ENCODE data around the gene NAXE.
A peak's percentile ranks its signal among the peaks of the same experiment; 100 is the strongest.
"Not testable (repeated sequence)": the region's sequence is repeated elsewhere in the genome, so short reads cannot be mapped to it uniquely, and the experiment has no call there.

NAXE gene

DNA sequence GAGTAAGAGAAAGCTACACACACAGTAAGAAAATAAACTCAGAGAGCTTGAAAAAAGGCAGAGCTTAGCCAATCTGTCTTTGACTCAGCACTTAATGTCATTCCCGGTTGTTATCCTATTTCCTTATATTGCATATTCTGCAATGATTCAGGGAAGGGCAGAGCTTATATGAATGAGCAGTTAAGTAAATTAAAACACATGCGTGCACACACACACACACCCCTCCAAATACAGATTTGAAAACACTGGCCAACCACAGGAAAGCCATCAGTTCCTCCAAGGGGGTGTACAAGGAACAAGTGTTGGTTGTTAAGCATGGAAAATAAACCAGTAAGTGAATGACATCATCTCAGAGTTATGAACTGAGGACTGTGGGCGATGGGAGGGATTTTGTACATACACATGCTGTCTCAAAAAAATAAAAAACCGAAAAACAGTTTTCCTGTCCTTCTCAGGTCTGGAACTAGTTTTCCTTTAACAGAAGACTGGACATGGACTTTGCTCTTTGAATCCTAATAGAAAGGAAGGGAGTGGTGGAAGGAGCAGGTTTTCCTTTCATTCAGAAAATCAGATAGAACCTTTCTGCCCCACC lies 20.2 kb upstream of the NAXE start:
- DNase-seq (ENCODE audit: low read depth in 3 of 3), result no peak

GRCh38 chr1:156571919-156572662 lies 19.5 kb upstream of the NAXE start, which contains the start of gene IQGAP3:
IQGAP3 (minus strand) TSS chr1:156572565; CDS start chr1:156572529, 36 bp downstream.
- DNase-seq (ENCODE audit: low read depth in 3 of 3), result peak; percentile 33 to 43 (median 40)

DNA sequence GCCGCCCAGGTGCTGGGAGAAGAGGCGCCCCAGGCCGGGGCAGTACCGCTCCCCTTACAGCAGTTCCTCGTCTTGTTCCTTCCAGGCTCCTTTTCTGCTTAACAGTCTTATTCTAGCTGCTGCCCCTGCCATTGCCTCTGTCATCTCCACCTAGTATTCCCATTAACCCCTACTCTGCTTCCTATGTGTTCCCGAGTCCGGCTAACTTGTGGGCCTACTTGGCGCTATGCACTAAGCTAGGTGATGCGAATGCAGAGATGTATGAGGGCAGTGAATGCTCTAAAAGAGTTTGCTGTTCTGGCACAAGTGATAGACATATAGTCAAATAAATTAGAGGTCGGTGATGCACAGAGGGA lies 18.9 kb upstream of the NAXE start:
- DNase-seq (ENCODE audit: low read depth in 3 of 3), result no peak

GRCh38 chr1:156574039-156574633 lies 17.4 kb upstream of the NAXE start:
- DNase-seq (ENCODE audit: low read depth in 3 of 3), result no peak

- no peak for DNase-seq (ENCODE audit: low read depth in 3 of 3)
Observed at GRCh38 chr1:156577550-156577949, 14.0 kb upstream of the NAXE start.

DNA sequence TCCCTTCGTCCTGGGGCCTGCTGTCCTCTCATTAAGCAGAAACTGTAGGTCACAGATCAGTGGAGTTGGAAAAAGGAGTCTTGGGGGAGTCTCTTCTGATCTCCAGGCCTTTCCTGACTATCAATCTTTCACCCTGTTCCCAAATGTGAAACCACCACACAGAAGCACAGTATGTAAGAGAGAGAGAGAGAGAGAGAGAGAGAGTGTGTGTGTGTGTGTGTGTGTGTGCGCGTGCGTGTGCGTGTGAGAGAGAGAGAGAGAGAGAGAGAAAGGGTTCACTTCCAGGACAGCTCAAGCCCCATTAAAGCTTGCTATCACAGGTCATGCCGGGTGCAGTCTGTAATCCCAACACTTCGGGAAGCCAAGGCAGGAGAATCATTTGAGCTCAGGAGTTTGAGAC lies 13.5 kb upstream of the NAXE start:
- DNase-seq (ENCODE audit: low read depth in 3 of 3), result no peak

- no peak for DNase-seq (ENCODE audit: low read depth in 3 of 3)
Observed at GRCh38 chr1:156579472-156579871, 12.1 kb upstream of the NAXE start, which contains the start of gene TTC24. TTC24 (plus strand) TSS chr1:156579723; CDS start chr1:156581365, 1,642 bp downstream.

- DNase-seq (ENCODE audit: low read depth in 3 of 3), result no peak
Observed at GRCh38 chr1:156581661-156582387, 9.8 kb upstream of the NAXE start.

- DNase-seq (ENCODE audit: low read depth in 3 of 3), result no peak
Observed at GRCh38 chr1:156582388-156583017, 9.1 kb upstream of the NAXE start.

GRCh38 chr1:156583821-156584622 lies 7.6 kb upstream of the NAXE start:
- DNase-seq (ENCODE audit: low read depth in 3 of 3), result peak; percentile 29 to 61 (median 39)

DNA sequence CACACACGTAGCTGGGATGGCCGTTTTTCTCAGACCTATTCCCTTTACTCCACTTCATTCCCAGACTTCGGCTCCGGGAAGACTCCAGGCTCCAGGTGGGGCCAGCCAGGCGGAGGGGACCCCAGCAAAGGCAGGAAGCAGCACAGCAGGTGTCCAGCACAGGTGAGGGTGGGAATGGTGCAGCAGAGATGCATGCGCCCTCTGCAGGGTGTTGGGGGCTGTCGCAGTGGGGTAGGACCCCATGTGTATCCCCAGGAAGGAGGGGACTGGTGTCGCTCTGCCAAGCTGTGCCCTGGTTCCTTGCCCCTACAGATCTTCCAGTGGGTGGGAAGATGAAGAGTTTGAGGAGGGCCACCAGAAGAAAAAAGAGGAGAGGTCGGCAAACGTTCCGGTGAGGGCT lies 6.8 kb upstream of the NAXE start:
- DNase-seq (ENCODE audit: low read depth in 3 of 3), result no peak

- no peak for DNase-seq (ENCODE audit: low read depth in 3 of 3)
Observed at GRCh38 chr1:156586323-156586722, 5.3 kb upstream of the NAXE start.

DNA sequence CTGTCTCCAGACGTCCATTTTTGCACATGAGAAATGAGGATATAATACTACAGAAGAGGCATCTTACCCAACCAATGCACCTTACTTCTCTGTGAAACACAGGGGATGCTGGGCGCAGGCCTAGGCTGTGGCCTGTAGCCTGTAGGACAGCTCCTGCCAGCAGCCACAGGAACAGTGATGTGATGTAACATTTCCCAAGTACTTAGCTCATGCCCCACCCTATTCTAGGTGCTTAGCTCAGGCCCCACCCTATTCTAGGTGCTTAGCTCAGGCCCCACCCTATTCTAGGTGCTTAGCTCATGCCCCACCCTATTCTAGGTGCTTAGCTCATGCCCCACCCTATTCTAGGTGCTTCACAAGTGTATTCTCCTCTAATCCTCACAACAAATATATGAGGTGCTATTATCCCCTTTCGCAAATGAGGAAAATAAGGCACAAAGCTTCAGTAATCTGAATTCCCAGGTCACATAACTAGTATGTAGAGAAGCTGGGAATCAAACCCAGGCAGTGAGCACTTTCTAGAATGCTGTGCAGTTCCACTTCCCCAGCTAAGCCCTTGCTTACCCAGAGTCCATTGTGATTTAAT lies 4.6 kb upstream of the NAXE start:
- no peak for DNase-seq (ENCODE audit: low read depth in 3 of 3)

DNA sequence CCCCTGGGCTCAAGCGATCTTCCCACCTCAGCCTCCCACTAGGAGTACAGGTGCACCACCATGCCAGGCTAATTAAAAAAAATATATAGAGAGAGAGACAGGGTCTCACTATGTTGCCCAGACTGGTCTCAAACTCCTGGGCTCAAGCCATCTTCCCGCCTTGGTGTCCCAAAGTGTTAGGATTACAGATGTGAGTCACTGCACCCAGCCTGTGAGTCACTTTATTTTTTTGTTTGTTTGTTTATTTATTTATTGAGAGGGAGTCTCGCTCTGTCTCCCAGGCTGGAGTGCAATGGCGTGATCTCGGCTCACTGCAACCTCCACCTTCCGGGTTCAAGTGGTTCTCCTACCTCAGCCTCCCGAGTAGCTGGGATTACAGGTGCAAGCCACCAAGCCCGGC lies 3.6 kb upstream of the NAXE start:
- not testable (repeated sequence) for DNase-seq (ENCODE audit: low read depth in 3 of 3)

GRCh38 chr1:156589546-156589945 lies 2.0 kb upstream of the NAXE start:
- no peak for DNase-seq (ENCODE audit: low read depth in 3 of 3)

GRCh38 chr1:156590326-156591180 lies 1.0 kb upstream of the NAXE start:
- DNase-seq (ENCODE audit: low read depth in 3 of 3), result no peak

- no peak for DNase-seq (ENCODE audit: low read depth in 3 of 3)
Observed at GRCh38 chr1:156591181-156591431, 470 bp upstream of the NAXE start.

DNA sequence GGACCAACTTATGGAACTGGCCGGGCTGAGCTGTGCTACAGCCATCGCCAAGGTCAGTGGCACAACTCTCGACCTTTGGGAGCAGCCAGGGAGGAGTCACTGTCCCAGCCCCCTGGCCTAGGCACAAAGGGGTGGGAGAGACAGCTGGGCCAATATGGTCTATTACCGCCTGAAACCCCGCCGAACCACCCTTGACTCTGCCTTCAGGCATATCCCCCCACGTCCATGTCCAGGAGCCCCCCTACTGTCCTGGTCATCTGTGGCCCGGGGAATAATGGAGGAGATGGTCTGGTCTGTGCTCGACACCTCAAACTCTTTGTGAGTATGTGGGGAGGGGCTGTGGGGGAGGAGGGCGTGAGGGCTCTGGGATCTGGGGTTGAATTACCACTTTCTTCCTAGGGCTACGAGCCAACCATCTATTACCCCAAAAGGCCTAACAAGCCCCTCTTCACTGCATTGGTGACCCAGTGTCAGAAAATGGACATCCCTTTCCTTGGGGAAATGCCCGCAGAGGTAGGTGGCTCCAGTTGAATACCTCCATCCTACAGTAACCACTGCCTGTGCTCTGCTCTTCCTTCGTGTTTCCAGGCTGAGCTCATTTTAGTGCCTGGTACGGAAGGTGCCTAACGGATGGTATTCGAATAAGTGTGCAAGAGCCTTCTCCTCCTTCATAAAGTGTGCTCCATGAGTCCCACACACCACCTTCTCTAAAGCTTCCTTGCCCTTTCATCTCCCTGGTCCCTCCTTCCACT lies 758 bp downstream of the NAXE start:
- DNase-seq (ENCODE audit: low read depth in 3 of 3), result no peak

GRCh38 chr1:156592910-156593660 lies 1.5 kb downstream of the NAXE start:
- DNase-seq (ENCODE audit: low read depth in 3 of 3), result no peak

All from stimulated activated CD4-positive, alpha-beta T cell treated with anti-CD3 and anti-CD28 coated beads, TNF-alpha, amount 100 ng/mL, for 4 hours (primary cell).